ENCODE results near the gene STRBP.
A peak's percentile ranks its signal among the peaks of the same experiment; 100 is the strongest.

Gene STRBP

DNA sequence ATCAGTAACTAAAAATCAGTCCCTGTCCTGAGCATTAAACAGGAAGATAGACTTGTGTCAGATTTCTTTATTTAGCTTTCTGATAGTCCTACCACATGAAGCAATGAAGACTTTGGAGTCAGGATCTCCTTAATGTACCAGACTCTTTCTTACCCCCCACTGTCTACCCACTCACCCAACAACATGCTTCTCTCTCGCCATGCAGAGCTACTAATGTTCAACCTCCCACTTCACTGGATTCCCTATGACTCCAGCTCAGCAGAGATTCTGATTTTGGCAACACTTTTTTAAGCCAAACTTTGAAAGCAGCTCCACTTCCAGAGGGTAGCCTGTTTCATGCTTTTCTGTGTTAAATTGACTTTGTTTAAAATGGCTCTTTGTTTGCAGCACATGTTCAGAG is 184.1 kb downstream of the STRBP start:
- H3K36me3 ChIP-seq, result peaks cover 63 to 91% (median 73%) of the 10 kb centered on the region in 3 donors
- no peak for DNase-seq
- no peak overlapping the region for H3K4me3 ChIP-seq
- H3K4me1 ChIP-seq, result peaks cover 0 to 67% (median 3%) of the 10 kb centered on the region in 4 donors
- H3K9me3 ChIP-seq, result no peaks in the 10 kb centered on the region
- TF ChIP-seq, protein P1, sequence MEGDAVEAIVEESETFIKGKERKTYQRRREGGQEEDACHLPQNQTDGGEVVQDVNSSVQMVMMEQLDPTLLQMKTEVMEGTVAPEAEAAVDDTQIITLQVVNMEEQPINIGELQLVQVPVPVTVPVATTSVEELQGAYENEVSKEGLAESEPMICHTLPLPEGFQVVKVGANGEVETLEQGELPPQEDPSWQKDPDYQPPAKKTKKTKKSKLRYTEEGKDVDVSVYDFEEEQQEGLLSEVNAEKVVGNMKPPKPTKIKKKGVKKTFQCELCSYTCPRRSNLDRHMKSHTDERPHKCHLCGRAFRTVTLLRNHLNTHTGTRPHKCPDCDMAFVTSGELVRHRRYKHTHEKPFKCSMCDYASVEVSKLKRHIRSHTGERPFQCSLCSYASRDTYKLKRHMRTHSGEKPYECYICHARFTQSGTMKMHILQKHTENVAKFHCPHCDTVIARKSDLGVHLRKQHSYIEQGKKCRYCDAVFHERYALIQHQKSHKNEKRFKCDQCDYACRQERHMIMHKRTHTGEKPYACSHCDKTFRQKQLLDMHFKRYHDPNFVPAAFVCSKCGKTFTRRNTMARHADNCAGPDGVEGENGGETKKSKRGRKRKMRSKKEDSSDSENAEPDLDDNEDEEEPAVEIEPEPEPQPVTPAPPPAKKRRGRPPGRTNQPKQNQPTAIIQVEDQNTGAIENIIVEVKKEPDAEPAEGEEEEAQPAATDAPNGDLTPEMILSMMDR (IDR thresholded peaks at IDR 0.05), result no peak
- no peak overlapping the region for H3K27ac ChIP-seq
- intact Hi-C loops (cut with DNase I; ENCODE audit: low total_unique reads), result loop anchor here (5.0 kb wide), 1 partner anchor 268 kb away; no protein-coding TSS in a partner anchor
- H3K27me3 ChIP-seq, result no peaks in the 10 kb centered on the region

DNA sequence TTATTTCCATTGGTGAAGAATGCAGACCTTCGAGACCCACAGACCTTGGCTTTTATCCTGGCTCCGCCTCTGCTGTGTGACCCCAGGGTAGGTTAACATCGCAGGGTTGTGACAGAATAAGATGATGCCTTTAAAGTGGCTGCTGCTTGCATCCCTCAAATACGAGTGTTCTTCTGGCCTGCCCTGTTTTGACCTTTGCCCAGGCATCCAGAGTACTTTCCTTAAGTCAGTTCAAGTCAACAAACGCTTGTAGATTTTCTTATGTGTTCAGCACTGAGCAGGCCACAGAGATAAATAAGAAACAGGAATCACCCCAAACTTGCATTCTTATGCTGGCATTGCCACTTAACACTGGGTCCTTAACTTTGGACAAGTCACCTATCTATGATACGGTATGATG is 184.7 kb downstream of the STRBP start:
- peaks cover 0 to 72% (median 3%) of the 10 kb centered on the region in 4 donors for H3K4me1 ChIP-seq
- DNase-seq, result no peak
- no peak overlapping the region for H3K27ac ChIP-seq
- intact Hi-C loops (cut with DNase I; ENCODE audit: low total_unique reads), result loop anchor here (5.0 kb wide), 1 partner anchor 269 kb away; no protein-coding TSS in a partner anchor
- no peaks in the 10 kb centered on the region for H3K9me3 ChIP-seq
- TF ChIP-seq, protein P1 (IDR thresholded peaks at IDR 0.05), result no peak
- H3K4me3 ChIP-seq, result no peak overlapping the region
- H3K27me3 ChIP-seq, result no peaks in the 10 kb centered on the region
- peaks cover 62 to 89% (median 70%) of the 10 kb centered on the region in 3 donors for H3K36me3 ChIP-seq

DNA sequence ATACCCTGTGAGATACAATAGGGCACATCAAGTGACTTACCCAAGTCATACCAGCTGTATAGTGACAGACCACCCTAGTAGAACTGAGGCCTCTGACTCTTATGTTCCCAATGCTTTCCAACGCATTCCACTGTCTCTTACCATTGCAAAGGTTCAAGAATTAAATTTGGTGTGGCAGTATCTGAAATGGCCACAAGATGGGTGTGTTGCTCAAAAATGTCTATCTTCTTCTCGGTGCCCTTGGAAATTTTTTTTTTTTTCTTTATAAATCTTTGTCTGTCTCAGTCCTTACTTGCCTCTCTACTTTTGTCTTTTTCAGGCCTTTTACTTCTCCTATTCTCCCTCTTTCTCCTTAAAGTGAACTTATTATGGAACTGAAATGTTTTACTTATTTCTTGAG is 186.6 kb downstream of the STRBP start:
- Histone ChIP-seq H3K4me1 (peaks cover 0 to 90% (median 8%) of the 10 kb centered on the region in 4 donors), H3K27me3 (no peaks in the 10 kb centered on the region), H3K4me3 (no peak overlapping the region), H3K27ac (peak overlapping the region in 1 of 2 donors; percentile 19), H3K9me3 (no peaks in the 10 kb centered on the region), H3K36me3 (peaks cover 60 to 89% (median 66%) of the 10 kb centered on the region in 3 donors)
- intact Hi-C loops (cut with DNase I; ENCODE audit: low total_unique reads), result loop anchor here (5.0 kb wide), 1 partner anchor 270 kb away; no protein-coding TSS in a partner anchor
- TF ChIP-seq, protein P1 (IDR thresholded peaks at IDR 0.05), result peak; percentile 52 to 58
- no peak for DNase-seq

DNA sequence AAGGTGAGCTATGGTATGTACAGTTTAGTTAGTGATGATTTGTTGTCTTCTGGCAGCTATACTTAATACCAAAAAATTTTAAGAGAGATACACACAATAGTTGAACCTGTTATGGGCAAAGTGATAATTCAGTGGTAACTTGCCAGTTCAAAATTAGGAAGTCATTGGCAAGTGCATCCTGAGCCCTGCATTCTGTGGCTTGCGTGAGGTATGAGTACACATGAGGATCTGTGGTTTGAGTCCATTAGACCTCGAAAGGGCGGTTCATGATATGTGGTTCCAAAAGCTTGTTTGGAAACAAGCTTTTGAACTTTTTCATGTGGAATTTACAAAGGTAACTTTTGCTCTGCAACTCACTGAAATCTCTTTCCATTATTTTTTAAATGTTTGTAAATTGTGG is 187.9 kb downstream of the STRBP start:
- H3K27me3 ChIP-seq, result no peaks in the 10 kb centered on the region
- TF ChIP-seq, protein P1 (IDR thresholded peaks at IDR 0.05), result no peak
- intact Hi-C loops (cut with DNase I; ENCODE audit: low total_unique reads), result loop anchor here (5.0 kb wide), 1 partner anchor 272 kb away; no protein-coding TSS in a partner anchor
- H3K36me3 ChIP-seq, result peaks cover 55 to 79% (median 62%) of the 10 kb centered on the region in 3 donors
- H3K4me3 ChIP-seq, result no peak overlapping the region
- H3K4me1 ChIP-seq, result peaks cover 0 to 90% (median 13%) of the 10 kb centered on the region in 4 donors
- no peak for DNase-seq
- no peak overlapping the region for H3K27ac ChIP-seq
- no peaks in the 10 kb centered on the region for H3K9me3 ChIP-seq

DNA sequence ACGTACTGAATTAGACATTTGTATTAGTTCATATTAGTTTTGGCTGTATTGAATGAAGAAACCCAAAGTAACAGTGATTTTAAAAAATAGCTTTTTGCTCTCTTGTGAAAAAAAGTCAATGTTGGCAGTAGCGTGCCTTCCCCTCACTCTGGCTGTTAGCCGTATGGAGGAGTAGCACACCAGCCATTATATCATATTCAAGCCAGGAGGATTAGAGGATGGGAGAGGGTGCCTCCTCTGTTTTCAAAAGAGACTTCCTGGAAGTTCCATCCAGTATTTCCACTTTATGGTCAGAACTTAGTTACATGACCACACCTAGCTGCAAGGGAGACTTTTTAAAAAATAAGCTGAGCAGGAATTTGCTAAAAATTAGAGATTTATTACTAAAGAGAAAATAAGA is 193.8 kb downstream of the STRBP start:
- no peaks in the 10 kb centered on the region for H3K27me3 ChIP-seq
- peaks cover 0 to 97% (median 30%) of the 10 kb centered on the region in 4 donors for H3K4me1 ChIP-seq
- no peaks in the 10 kb centered on the region for H3K9me3 ChIP-seq
- DNase-seq, result no peak
- TF ChIP-seq, protein P1 (IDR thresholded peaks at IDR 0.05), result no peak
- H3K4me3 ChIP-seq, result peak overlapping the region; percentile 34 to 39
- intact Hi-C loops (cut with DNase I; ENCODE audit: low total_unique reads), result no loop called here
- peak overlapping the region; percentile 76 to 82 for H3K27ac ChIP-seq
- peaks cover 27 to 46% (median 34%) of the 10 kb centered on the region in 3 donors for H3K36me3 ChIP-seq

All from tibial artery (tissue), 4 donors.